Astrocyte (in vitro differentiated cells and primary cell): ENCODE measurements around the gene KRT80. TPM values are rescaled to one million over a fixed set of nuclear protein-coding genes. Genes with fewer than 3 reads are reported as not detected.

Source experiments
- DNase-seq: peaks from one replicate; pipeline ENCODE4 v3.0.0-alpha.2; 2010; ENCODE audit warnings: low read depth
- FAIRE-seq: peaks from 2 replicates; lab custom pipeline; 2011; peaks lifted over from hg19 to GRCh38; lab: Jason Lieb, UNC
- H2AFZ ChIP-seq: 2 replicates; pipeline ENCODE4 v1.6.0; 2012; ENCODE audit warnings: low read depth, low read length, inconsistent platforms
- H3K27ac ChIP-seq: 2 replicates; pipeline ENCODE4 v1.5.1; 2011; ENCODE audit warnings: low read depth, low read length, inconsistent platforms
- H3K27me3 ChIP-seq: 2 replicates; pipeline ENCODE4 v1.6.0; 2011; ENCODE audit warnings: low read length, inconsistent platforms; ENCODE audit not compliant: insufficient read depth
- H3K36me3 ChIP-seq: 2 replicates; pipeline ENCODE4 v1.5.1; 2011; ENCODE audit warnings: low read length, inconsistent platforms; ENCODE audit not compliant: insufficient read depth
- H3K4me1 ChIP-seq: 2 replicates; pipeline ENCODE4 v1.5.1; 2011; ENCODE audit warnings: low read length, inconsistent platforms; ENCODE audit not compliant: insufficient read depth
- H3K4me2 ChIP-seq: 2 replicates; pipeline ENCODE4 v1.6.0; 2012; ENCODE audit warnings: low read length, inconsistent platforms
- H3K4me3 ChIP-seq: 2 replicates; pipeline ENCODE4 v1.5.1; 2011; ENCODE audit warnings: low read depth, mild to moderate bottlenecking, low read length, inconsistent platforms; ENCODE audit not compliant: insufficient read depth
- H3K79me2 ChIP-seq: 2 replicates; pipeline ENCODE4 v1.6.0; 2012; ENCODE audit warnings: mild to moderate bottlenecking, low read length, inconsistent platforms; ENCODE audit not compliant: insufficient read depth
- H3K9ac ChIP-seq: 2 replicates; pipeline ENCODE4 v1.6.0; 2012; ENCODE audit warnings: mild to moderate bottlenecking, low read length, inconsistent platforms
- H3K9me3 ChIP-seq: 2 replicates; pipeline ENCODE4 v1.5.1; 2012; ENCODE audit warnings: low read depth, mild to moderate bottlenecking, low read length, inconsistent platforms; ENCODE audit not compliant: insufficient read depth
- H4K20me1 ChIP-seq: 2 replicates; pipeline ENCODE4 v1.6.0; 2012; ENCODE audit warnings: low read length, inconsistent platforms; ENCODE audit not compliant: insufficient read depth
- H3K27ac Mint-ChIP-seq: one replicate; pipeline ENCODE4 v1.8.0; 2021; ENCODE audit warnings: mild to moderate bottlenecking, mixed read lengths; ENCODE audit not compliant: unreplicated experiment
- H3K27me3 Mint-ChIP-seq: one replicate; pipeline ENCODE4 v1.8.0; 2021; ENCODE audit warnings: low read depth, mixed read lengths; ENCODE audit not compliant: unreplicated experiment
- H3K36me3 Mint-ChIP-seq: one replicate; pipeline ENCODE4 v1.8.0; 2021; ENCODE audit warnings: low read depth, mixed read lengths; ENCODE audit not compliant: unreplicated experiment
- H3K4me1 Mint-ChIP-seq: one replicate; pipeline ENCODE4 v1.8.0; 2021; ENCODE audit warnings: low read depth, mixed read lengths; ENCODE audit not compliant: unreplicated experiment
- H3K4me3 Mint-ChIP-seq: one replicate; pipeline ENCODE4 v1.8.0; 2021; ENCODE audit warnings: mild to moderate bottlenecking, moderate library complexity, mixed read lengths; ENCODE audit not compliant: unreplicated experiment
- H3K9me3 Mint-ChIP-seq: one replicate; pipeline ENCODE4 v1.8.0; 2021; ENCODE audit warnings: mild to moderate bottlenecking, mixed read lengths; ENCODE audit not compliant: unreplicated experiment
- EZH2 ChIP-seq: IDR thresholded peaks from 2 replicates; pipeline ENCODE4 v1.6.1; 2012; ENCODE audit warnings: mild to moderate bottlenecking, low read length, inconsistent platforms; ENCODE audit not compliant: insufficient read depth
- total RNA-seq: library from RNA; stranded (reverse); gene quantifications from 2 replicates; pipeline ENCODE4 v1.2.1, GENCODE V29; 2021
- TF ChIP-seq, protein P1 (sequence below): IDR thresholded peaks from 2 replicates; pipeline ENCODE4 v1.5.1; 2011; ENCODE audit warnings: low read depth, mild to moderate bottlenecking, inconsistent platforms, low read length, moderate library complexity; ENCODE audit not compliant: insufficient read depth

KRT80 gene
- total RNA-seq, 1 donor from 2014 or later = 3.6 TPM

DNA sequence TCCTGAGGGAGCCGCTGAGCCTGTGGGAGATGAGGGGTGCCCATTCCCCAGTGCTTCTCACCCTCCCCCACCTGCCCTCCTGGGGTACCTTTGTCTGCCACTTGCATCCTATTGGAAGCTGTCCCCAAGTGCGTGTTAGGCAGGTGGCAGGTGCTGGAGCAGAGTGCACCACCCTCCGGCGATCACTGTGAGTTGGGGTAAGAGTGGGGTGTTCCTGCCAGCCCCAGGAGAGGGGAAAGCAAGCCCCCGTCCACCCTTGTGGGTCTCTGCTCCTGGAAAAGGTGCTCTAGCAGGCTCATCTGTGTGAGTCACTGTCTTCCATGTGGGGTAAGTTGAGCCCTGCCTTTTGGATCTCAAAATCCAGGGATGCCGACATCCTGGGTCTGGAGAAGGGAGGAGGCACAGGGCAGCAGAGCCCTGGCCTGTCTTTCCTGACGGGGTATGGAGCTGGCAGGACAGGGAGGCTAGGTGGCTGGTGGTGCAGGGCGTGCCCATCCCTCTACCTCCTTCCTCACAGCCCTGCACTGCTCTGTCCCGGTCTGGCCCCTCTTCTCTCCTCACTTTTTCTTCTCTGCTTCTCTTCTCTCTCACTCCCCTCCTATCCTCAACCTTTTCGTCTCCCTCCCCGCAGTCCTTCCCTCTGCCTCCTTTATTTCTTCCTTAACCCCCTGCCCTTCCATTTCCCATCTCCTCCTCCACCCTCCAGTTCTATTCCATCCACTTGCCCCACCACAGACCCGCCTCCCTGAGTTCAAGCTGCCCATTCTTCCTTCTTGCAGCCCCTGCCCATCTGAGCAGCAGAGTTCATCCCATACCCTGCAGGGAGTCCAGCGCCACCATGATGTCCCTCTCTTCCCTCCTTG is 21.1 kb upstream of the KRT80 start:
- Mint-ChIP-seq H3K27me3 (peaks cover 32% of the 10 kb centered on the region), H3K27ac (no peak overlapping the region), H3K4me1 (peaks cover 28% of the 10 kb centered on the region), H3K9me3 (no peaks in the 10 kb centered on the region), H3K4me3 (no peak overlapping the region), H3K36me3 (no peaks in the 10 kb centered on the region)
- DNase-seq (no peak), FAIRE-seq (no peak)
- Histone ChIP-seq H3K4me1 (peaks cover 32% of the 10 kb centered on the region), H2AFZ (no peak overlapping the region), H3K9ac (no peak overlapping the region), H4K20me1 (no peaks in the 10 kb centered on the region), H3K9me3 (no peaks in the 10 kb centered on the region), H3K27me3 (no peaks in the 10 kb centered on the region), H3K4me3 (no peak overlapping the region), H3K36me3 (no peaks in the 10 kb centered on the region), H3K79me2 (no peaks in the 10 kb centered on the region), H3K27ac (no peak overlapping the region), H3K4me2 (no peak overlapping the region)
- TF ChIP-seq, protein P1, sequence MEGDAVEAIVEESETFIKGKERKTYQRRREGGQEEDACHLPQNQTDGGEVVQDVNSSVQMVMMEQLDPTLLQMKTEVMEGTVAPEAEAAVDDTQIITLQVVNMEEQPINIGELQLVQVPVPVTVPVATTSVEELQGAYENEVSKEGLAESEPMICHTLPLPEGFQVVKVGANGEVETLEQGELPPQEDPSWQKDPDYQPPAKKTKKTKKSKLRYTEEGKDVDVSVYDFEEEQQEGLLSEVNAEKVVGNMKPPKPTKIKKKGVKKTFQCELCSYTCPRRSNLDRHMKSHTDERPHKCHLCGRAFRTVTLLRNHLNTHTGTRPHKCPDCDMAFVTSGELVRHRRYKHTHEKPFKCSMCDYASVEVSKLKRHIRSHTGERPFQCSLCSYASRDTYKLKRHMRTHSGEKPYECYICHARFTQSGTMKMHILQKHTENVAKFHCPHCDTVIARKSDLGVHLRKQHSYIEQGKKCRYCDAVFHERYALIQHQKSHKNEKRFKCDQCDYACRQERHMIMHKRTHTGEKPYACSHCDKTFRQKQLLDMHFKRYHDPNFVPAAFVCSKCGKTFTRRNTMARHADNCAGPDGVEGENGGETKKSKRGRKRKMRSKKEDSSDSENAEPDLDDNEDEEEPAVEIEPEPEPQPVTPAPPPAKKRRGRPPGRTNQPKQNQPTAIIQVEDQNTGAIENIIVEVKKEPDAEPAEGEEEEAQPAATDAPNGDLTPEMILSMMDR = no peak
- TF ChIP-seq EZH2 = no peak

DNA sequence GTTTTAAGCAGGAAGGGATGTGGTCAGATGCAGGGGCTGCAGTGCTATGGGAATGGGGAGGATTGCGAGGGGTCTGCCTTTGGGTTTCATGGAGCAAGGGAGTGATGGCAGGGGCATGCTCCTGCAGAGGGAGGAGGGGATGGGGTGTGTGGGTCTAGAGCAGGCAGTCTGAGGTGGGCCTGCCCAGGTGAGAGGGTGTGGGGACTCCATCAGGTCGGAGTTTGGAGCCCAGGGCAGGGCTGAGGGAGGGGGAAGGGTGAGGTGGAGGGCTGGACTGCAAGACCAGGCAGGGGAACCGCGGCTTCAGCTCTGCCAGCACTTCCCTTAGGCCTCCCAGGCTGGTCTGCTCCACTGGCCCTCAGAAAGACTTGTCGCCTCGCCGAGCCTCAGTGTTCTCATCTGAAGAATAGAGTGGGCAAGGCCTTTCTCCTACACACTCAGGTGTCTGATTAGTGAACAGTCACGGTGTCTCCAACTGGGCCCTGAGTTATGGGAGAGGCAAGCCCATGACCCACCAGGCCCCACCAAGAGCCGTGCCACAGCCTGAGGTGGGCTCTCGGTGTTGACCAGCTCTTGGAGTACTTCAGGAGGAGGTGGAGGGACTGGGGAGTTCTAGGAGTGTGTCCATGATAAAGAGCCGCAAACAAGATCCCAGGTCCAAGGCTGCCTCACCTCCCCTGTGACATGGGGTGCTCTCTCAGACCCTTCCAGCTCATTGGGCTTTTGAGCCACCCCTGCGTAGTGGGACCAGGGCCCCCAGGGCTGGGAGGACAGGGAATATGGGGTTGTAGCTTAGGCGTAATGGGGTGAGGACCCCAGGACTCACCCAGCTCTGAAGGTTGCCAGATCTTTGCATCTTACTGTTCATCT is 20.1 kb upstream of the KRT80 start:
- Histone ChIP-seq H3K4me2 (no peak overlapping the region), H3K27me3 (no peaks in the 10 kb centered on the region), H3K9ac (no peak overlapping the region), H3K9me3 (no peaks in the 10 kb centered on the region), H3K4me1 (peaks cover 33% of the 10 kb centered on the region), H3K27ac (no peak overlapping the region), H3K79me2 (no peaks in the 10 kb centered on the region), H4K20me1 (no peaks in the 10 kb centered on the region), H2AFZ (no peak overlapping the region), H3K36me3 (no peaks in the 10 kb centered on the region), H3K4me3 (no peak overlapping the region)
- TF ChIP-seq EZH2 = no peak
- TF ChIP-seq, protein P1 = no peak
- no peaks in the 10 kb centered on the region for H3K9me3 Mint-ChIP-seq
- H3K4me1 Mint-ChIP-seq = peaks cover 25% of the 10 kb centered on the region
- H3K27ac Mint-ChIP-seq = no peak overlapping the region
- H3K27me3 Mint-ChIP-seq = peaks cover 32% of the 10 kb centered on the region
- DNase-seq (no peak), FAIRE-seq (no peak)
- H3K4me3 Mint-ChIP-seq = no peak overlapping the region
- H3K36me3 Mint-ChIP-seq = no peaks in the 10 kb centered on the region
